HG03342 (cell line): ENCODE data around the gene NPC1.
"Not testable (repeated sequence)": the region's sequence is repeated elsewhere in the genome, so short reads cannot be mapped to it uniquely, and the experiment has no call there.

Experiments used
- ATAC-seq: cut with Tn5 transposase; IDR thresholded peaks from one replicate; pipeline ENCODE4 v1.9.1; 2021; ENCODE audit warnings: mild to moderate bottlenecking, moderate library complexity; ENCODE audit not compliant: unreplicated experiment

Gene NPC1

GRCh38 chr18:23577521-23577920 is 8.8 kb downstream of the NPC1 start:
- not testable (repeated sequence) for ATAC-seq

- no peak for ATAC-seq
These were observed 11.0 kb downstream of the NPC1 start for GRCh38 chr18:23575309-23575651.

- no peak for ATAC-seq
These were observed 11.5 kb downstream of the NPC1 start for GRCh38 chr18:23574611-23575308.

GRCh38 chr18:23573626-23574431 is 12.5 kb downstream of the NPC1 start:
- no peak for ATAC-seq

- no peak for ATAC-seq
These were observed 13.3 kb downstream of the NPC1 start for GRCh38 chr18:23573020-23573419.

GRCh38 chr18:23572570-23572969 is 13.7 kb downstream of the NPC1 start:
- no peak for ATAC-seq

GRCh38 chr18:23572012-23572411 is 14.3 kb downstream of the NPC1 start:
- no peak for ATAC-seq

GRCh38 chr18:23570912-23571504 is 15.3 kb downstream of the NPC1 start:
- no peak for ATAC-seq

GRCh38 chr18:23569299-23570063 is 16.8 kb downstream of the NPC1 start:
- ATAC-seq, result no peak

- no peak for ATAC-seq
These were observed 17.8 kb downstream of the NPC1 start for GRCh38 chr18:23568281-23569138.

GRCh38 chr18:23567671-23568070 is 18.6 kb downstream of the NPC1 start:
- no peak for ATAC-seq

- no peak for ATAC-seq
These were observed 20.3 kb downstream of the NPC1 start for GRCh38 chr18:23565916-23566547.

GRCh38 chr18:23563377-23564043 is 22.8 kb downstream of the NPC1 start:
- no peak for ATAC-seq

- ATAC-seq, result no peak
These were observed 26.1 kb downstream of the NPC1 start for GRCh38 chr18:23560186-23560585.

- ATAC-seq, result not testable (repeated sequence)
These were observed 28.8 kb downstream of the NPC1 start for GRCh38 chr18:23557511-23557910.

- no peak for ATAC-seq
These were observed 30.0 kb downstream of the NPC1 start for GRCh38 chr18:23556145-23556780.

- ATAC-seq, result no peak
These were observed 32.4 kb downstream of the NPC1 start for GRCh38 chr18:23553887-23554286.

- ATAC-seq, result no peak
These were observed 33.8 kb downstream of the NPC1 start for GRCh38 chr18:23552505-23552904.

- ATAC-seq, result no peak
These were observed 34.3 kb downstream of the NPC1 start for GRCh38 chr18:23551978-23552377.
